HG03139 (cell line): ENCODE measurements around the gene MAN1C1.

ENCODE experiments used
- ATAC-seq: cut with Tn5 transposase; IDR thresholded peaks from one replicate; pipeline ENCODE4 v1.9.1; 2021; ENCODE audit not compliant: unreplicated experiment

MAN1C1 gene

DNA sequence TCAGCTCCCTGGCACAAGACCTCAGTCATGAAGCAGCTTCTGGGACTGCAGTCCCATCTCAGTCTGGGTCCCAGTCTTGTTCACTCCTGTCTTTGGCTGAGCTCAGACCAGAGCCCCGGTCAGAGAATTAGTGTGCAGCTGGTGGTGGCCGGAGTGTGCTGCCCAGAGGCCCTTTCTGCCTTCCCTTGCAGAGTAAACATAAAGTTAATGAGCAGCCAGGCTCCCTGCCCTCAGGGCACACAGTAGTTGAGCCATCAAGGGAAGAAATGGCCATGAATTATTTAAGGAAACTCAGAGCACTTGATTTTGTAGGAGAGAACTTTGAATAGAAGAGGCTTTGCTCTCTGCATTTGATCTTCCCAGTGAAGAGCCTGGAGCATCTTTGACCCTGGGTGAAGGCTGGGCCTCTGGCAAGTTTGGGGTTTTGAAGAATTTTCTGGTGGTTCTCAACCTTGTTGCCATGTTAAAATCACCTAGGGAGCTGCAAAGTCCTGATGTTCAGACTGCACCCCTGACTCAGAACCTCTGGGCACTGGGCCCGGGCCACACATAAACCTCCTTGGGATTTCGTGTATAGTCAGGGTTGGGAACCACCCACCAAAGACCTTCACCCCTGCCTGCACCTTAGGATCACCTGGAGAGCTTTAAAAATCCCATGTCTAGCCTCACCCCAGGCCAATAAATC, 157.0 kb downstream of the MAN1C1 start:
- no peak for ATAC-seq

DNA sequence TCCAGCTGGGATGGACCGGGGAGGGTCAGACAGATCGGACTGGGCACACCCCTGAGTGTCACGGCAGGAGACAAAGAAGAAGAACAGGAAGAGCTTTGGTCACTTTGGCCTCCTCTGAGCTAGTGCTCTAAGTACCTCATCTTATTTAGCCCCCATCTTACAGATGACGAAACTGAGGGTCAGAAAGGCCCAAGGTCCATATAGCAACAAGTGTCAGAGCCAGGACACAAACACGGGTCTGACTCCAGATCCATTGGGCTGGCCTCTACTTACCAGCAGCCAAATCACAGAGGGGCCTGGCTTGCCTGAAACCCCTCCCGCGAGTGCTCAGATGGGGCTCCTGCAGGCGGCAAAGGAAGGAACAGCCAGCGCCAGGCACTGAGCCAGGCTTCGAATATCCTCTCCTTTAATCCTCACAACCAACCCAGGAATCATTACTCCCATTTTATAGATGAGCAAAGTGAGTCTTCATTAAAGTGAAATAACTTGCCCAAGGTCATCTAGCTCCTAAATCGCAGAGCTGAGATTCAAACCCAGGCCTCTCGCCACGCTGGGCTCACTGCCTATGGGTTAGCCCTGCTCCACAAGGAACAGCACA, 157.7 kb downstream of the MAN1C1 start:
- no peak for ATAC-seq

DNA sequence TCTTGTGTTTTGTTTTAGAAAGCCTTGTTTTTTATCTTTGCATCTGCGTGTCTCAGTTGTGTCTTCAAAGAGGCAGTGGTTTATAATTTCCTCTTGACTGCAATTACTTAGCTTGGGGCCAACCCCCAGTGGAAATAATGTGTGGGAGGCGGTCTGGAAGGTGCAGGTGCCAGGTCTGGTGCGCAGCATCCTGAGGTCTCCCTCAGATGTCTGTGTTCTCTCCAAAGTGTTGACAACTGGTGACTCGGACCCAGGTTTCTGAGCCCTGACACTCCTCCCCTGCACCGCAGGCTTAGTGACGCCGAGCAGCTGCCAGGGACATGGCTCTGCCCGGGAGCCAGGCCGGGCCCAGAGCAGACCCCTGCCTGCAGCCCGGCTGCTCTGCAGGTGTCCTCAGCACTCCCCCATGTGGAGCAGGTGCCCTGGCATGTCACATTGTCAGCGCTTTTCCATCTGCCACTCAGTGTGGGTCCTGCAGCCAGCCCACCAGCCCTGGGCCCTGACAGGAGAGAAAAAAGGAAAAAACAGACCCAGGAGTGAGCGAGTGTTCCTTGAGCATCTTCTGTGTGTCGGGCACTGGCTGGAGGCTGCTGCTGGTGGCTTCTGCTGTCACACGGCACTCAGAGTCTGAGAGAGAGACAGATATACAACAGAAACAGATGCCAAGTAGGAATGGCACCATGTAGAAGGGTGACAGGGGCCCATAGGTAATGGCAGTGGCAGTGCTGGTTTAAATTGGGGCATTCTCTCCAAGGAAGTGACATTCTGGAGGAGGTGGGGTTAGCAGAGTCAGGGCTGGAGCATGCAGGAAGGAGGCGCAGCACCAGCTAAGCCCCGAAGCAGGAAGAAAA, 158.6 kb downstream of the MAN1C1 start:
- no peak for ATAC-seq

DNA sequence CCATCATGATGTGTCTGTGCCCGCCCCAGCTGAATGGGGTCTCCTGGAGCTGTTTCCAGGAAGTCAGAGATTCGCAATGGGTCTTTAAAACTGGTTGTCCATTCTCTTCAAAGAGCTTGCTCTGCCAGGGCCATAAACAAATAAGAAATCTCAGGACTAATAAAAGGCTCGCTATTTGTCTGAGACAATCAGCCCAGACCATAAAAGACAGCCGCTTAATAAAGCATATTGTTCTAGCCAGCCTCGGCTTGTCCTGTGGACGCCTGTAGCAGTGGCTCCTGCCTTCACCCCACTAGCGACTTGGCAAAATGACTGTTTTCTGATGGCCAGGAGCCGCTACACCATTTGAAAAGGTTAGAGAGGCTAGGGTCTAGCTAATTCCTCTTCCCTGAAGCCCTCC, 162.8 kb downstream of the MAN1C1 start:
- no peak for ATAC-seq

DNA sequence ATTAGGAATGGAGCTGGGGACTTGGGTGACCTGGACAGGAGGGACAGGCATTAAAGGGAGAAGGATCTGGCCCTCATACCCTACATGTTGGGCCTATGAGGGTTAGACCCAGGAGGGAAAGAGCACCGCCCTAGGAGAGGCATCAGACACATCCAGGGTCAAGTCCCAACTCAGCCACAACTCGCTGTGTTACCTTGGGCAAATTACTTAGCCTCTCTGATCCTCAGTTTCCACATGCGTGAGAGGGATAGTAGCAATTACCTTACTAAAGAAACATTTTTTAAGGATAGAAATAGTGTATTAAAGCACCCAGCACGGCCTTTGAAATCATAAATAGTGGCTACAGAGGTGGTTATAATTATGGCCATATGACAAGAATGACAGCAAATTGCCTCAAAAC, 163.3 kb downstream of the MAN1C1 start:
- no peak for ATAC-seq

DNA sequence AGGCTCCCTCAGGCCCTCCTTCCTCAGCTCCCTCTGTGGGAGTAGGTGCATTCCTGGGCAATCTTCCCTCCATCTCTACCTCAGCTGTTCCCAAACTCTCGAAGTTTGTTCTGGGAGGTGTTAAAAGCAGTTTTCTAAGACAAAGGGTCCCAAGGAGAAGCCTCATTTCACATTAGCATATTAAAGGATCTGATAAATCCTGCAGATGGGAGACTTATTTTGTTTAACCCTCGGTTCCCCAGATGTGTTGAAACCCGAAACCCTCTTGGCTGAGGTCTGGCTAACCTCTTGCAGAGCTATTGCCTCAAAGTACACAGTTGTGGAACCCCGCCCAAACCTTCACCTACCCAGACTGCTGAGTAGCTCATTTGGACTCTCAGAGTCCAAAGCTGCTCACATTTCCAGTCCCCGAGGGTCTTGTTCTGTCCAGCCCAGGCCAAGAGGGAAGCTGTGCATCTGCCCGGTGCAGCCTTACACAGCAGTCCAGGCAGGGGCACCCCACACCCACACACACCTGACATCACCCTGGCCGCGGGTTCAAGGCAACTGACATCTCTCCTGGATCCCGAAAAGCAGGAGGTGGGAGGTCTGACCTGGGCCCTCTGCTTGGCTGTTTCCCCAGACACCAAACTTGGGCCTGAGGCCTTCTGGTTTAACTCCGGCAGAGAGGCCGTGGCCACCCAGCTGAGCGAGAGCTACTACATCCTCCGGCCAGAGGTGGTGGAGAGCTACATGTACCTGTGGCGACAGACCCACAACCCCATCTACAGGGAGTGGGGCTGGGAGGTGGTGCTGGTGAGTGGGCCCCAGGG, 163.9 kb downstream of the MAN1C1 start:
- no peak for ATAC-seq

DNA sequence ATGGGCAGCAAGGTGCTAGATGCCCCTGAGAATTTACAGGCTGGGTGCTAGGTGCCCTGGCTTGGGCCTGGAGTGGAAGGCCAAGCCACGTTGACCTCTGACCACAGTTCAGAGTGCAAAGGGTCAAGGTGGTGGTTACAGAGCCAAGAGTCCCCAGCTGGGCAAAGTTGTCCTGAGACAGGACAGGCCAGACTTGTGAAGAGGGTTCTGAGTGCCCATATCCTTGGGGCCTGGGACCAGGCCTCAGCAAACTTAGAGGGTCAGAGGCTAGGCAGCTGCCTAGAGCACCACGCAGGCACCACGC, 164.5 kb downstream of the MAN1C1 start:
- no peak for ATAC-seq

DNA sequence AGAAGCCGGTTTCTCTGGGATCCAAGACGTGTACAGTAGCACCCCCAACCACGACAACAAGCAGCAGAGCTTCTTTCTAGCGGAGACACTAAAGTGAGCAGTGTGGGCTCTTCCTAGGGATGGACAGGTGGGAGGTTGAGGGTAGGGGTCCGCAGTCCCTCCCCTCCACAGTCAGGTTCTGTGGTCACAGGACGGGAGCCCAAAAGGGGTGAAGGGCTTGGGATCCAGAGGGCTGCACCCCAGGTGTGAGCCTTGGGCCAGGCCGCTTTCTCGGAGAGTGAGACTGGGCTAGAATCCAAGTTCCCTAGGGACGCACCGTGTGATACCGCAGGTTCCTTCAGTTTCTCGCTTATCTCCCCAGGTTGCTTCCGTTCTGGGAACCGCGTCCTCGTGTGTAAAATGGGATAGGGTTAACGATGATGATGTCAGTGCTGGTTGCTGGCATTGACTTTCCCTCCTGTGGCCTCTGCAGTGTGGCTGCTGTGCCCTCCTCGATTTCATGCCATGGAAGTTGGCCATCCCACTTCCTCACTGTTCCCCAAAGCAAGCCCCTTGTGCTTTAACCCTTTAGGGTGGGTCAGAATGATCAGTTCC, 166.1 kb downstream of the MAN1C1 start:
- no peak for ATAC-seq

DNA sequence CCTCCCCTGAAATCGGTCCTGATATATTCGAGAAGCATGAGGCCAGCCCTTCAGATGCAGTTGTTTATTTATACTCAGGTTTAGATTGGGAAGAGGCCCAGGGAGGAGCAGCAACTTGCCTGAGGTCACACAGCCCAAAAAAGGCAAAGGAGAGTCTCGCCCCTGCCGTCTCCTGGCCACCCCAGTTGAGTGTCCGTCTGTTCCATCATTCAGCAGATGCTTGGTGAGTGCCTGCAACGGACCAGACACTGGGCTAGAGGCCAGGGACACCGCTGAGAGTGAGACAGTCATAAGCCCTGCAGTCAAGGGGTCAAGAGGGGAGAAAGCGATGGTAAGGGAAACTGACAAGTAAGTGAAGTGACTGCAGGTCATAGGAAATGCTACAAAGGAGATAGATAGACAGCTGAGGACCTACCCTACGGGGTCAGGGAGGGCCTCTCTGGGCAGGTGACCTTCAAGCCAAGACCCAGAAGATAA, 168.0 kb downstream of the MAN1C1 start:
- ATAC-seq = no peak

DNA sequence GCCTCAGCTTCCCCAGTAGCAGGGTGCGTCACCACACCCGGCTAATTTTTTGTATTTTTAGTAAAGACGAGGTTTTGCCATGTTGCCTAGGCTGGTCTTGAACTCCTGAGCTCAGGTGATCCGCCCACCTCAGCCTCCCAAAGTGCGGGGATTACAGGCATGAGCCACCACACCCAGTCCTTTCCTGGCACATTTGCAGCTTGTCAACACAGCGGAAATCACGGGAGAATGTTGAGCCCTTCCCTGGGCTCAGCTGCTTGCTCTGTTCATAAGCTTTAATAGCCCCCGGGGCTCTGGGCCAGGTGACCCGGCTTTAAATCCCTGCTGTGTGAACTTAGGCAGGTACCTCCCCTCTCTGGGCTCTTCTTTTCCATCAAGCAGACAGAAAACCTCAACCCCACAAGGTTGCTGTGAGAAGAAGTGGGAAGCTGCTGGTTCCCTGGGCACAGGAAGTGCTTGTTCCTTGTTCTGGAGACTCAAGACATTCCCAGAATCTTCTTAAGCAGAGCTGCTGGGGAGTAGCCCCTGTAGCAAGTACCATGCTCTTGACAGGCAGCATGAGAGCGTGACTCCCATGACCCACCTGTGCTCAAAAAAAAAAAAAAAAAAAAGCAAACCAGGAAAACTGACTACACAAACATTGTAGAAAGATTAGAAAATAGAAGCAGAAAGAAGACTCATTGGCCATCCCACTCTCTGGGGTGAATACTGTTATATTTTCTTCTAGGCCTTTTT, 168.9 kb downstream of the MAN1C1 start:
- ATAC-seq = no peak

DNA sequence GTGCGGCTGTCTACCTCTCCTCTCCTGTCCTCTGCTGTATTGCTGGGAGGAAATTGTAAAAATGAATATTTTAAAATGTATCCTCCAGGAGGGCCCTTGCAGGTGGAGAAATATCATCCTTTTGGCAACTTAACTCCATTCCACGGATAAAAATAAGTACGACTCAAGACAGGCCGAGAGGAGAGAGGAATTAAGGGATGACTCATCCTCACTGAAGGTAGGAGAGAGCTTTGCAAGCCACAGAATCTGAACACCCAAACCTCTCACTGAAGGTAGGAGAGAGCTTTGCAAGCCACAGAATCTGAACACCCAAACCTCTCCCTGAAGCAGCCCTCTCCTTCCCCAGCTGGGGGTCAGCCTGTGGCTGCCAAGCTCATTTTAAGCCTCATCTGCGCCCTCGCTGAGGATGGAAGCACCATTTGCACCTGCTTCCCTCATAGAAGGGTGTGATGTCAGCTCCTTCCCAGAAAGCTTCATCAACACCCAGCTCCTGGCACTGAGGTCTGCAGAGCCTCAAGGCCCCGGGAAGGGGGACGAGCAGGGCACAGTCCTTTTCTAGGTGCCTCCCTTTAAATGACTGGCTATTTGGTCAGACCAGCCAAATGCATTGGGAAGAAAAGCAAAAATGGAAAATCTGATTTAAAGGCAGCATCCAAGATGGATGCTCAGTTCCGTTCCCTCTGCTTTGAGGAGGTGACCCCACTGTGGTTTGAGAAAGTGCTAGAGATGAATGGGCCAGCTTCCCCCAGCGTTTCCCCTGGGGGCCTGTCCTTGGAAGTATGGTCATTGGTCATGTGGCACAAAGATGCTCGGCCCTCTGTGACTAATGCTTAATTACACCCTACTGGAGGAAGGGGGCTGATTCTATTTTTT, 170.5 kb downstream of the MAN1C1 start:
- ATAC-seq = no peak

DNA sequence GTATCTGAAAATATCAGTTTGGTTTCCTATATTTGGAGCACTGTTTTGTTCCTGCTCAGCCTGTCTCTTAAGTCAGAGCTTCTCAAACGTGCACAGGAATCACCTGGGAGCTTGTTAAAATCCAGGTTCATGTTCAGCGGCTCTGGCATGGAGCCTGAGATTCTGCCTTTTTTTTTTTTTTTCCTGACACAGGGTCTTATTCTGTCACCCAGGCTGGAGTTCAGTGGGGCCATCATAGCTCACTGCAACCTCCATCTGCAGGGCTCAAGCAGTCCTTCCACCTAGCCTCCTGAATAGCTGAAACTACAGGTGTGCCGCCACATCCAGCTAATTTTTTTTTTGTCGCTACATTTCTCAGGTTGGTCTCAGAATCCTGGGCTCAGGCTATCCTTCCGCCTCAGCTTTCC, 171.2 kb downstream of the MAN1C1 start:
- no peak for ATAC-seq

DNA sequence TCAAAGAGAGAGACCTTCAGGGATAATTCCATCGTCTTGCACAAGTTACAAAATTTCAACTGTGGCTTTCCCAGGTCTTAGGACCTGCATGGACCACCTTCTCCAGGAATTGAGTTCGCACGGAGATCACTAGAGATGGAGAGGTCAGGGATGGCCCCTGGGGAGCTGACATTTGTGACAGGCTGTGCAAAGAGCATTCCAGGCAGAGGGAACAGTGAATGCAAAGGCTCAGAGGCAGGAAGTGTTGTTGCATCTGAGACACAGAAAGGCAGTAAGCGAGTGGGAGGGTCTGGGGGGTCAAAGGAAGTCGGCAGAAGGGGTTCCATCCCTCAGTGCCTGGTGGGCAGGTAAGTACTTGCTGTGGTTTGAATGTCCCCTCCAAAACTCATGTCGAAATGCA, 173.9 kb downstream of the MAN1C1 start:
- ATAC-seq = no peak

DNA sequence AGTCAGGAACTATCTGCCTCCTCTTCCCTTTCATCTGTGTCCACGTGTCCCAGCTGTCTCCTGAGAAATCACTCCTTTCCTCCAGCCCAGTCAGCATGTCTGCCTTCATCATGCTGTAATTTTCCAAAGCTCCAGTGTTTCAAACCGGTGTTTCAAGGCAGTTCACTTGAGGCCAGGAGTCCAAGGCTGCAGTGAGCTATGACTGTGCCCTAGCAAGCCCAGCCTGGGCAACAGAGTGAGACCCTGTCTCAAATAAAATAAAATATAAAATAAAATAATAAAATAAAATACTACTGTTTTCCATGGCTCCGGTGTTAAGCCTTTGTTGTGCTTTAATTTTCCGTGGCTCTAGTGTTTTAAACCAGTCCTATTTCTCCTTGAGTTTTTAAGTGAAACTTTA, 175.5 kb downstream of the MAN1C1 start:
- no peak for ATAC-seq

DNA sequence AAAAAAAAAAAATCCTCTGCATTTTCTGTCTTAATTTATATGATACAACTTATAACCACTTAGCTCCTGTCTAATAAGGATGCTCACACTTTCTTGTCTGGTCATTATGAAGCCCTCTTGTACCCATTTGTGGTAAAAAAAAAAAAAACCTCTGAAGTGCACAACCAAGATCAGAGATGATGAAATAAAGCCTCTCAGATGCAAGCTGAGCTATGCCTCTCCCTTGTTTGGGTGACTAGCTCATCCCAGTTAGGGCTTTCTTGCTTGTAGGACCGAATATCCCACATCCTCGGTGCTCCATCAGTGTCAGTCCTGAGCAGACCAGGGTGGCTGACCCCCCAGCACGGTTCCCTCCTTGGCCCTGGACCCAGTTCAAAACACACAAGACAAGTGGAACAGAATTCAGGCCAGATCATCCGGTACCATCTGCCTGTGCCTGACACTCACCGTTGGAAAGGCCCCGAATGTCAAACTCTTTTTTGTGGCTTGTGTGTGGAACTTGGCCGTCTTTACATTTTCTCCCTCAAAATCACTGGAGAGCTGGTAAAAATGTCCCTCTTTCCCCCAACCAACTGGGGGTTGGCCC, 177.1 kb downstream of the MAN1C1 start:
- ATAC-seq = no peak

DNA sequence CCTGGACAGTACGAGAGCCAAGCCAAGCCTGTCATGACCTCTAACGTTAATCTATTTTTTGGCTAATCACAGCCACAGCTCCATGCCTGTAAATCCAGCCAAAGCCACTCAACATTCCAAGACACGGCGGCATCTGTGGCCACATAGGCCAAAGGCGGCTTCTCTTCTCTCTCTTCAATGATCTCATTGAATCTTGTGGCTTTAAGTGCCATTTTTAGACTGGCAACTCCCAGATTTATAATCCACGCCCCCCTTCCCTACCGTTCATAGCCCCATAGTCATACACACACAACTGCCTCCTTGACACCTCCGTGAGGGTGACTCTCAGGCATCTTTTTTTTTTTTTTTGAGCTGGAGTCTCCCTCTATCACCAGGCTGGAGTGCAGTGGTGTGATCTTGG, 177.7 kb downstream of the MAN1C1 start:
- ATAC-seq = no peak

DNA sequence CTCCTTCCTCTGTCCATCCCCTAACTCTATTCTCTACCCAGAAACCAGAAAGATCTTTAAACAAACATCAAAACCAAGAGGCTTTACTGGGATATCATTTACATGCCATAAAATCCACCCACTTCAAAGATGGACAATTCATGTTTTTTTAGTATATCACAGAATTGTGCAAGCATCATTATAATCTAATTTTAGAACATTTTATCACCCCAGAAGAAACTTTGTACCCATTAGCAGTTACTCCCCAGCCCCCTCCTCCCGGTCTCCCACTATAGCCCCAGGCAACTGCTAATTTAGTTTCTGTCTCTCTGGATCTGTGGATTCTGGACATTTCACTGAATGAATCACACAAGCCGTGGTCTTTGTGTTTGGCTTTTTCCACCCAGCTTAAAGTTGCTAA, 178.6 kb downstream of the MAN1C1 start:
- no peak for ATAC-seq

DNA sequence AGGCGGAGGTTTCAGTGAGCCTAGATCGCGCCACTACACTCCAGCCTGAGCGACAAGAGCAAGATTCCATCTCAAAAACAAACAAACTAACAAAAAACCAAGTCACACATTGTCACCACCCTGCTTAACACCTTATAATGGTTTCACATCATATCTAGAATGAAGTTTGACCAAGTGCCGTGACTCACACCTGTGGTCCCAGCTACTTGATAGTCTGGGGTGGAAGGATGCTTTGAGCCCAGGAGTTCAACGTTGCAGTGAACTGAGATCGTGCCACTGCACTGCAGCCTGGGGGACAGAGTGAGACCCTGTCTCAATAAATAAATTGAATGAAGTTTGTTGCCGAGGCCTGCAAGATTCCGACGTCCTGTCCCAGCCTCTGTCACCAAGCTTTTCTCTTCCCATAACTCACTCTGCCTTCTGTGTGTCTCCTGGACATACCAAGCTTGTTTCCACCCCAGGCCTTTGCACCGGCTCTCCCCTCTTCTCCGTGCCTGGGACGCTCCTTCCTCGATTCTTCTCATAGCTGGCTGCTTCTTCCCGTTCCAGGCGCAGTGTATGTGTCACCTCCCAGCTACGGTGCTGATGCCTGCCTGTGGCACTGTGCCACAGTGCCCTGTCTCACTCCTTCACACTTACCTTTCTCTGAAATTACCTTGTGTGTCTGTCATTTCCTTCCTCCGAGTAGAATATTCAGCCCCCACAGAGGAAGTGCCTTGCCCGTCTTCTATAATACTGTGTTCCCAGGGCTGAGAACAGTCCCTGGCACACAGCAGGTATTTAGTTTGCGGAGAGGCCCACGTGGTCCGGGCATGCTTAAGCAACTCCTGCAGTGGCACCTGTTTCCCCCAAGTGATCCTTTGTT, 179.6 kb downstream of the MAN1C1 start:
- no peak for ATAC-seq
